IPS-15b (cell line): ENCODE measurements around the gene STK36.
"Not testable (repeated sequence)": the region's sequence is repeated elsewhere in the genome, so short reads cannot be mapped to it uniquely, and the experiment has no call there.

Experiments
- H3K27me3 ChIP-seq: one replicate; pipeline ENCODE4 v1.6.1; 2013; ENCODE audit warnings: low read length; ENCODE audit not compliant: control insufficient read depth, insufficient read depth
- H3K36me3 ChIP-seq: one replicate; pipeline ENCODE4 v1.6.1; 2013; ENCODE audit warnings: low read length; ENCODE audit not compliant: control insufficient read depth, insufficient read depth
- H3K4me1 ChIP-seq: one replicate; pipeline ENCODE4 v1.6.1; 2013; ENCODE audit warnings: mild to moderate bottlenecking, low read length; ENCODE audit not compliant: control insufficient read depth, insufficient read depth
- H3K4me3 ChIP-seq: one replicate; pipeline ENCODE4 v1.5.1; 2013; ENCODE audit warnings: low read depth, low read length
- H3K9ac ChIP-seq: one replicate; pipeline ENCODE4 v1.6.1; 2013; ENCODE audit warnings: low read depth, mild to moderate bottlenecking, low read length
- H3K9me3 ChIP-seq: one replicate; pipeline ENCODE4 v1.6.1; 2013; ENCODE audit warnings: mild to moderate bottlenecking, low read length; ENCODE audit not compliant: control insufficient read depth, insufficient read depth

STK36 gene

GRCh38 chr2:218671097-218671653 is 711 bp upstream of the STK36 start:
- peaks cover 15% of the 10 kb centered on the region for H3K36me3 ChIP-seq
- no peaks in the 10 kb centered on the region for H3K27me3 ChIP-seq
- peak overlapping the region; percentile 94 for H3K9ac ChIP-seq
- no peaks in the 10 kb centered on the region for H3K4me1 ChIP-seq
- H3K9me3 ChIP-seq, result no peaks in the 10 kb centered on the region
- H3K4me3 ChIP-seq, result peak overlapping the region; percentile 99

GRCh38 chr2:218679119-218679518 is 7.2 kb downstream of the STK36 start:
- no peaks in the 10 kb centered on the region for H3K27me3 ChIP-seq
- no peaks in the 10 kb centered on the region for H3K9me3 ChIP-seq
- no peak overlapping the region for H3K9ac ChIP-seq
- H3K4me3 ChIP-seq, result no peak overlapping the region
- H3K4me1 ChIP-seq, result no peaks in the 10 kb centered on the region
- peaks cover 9% of the 10 kb centered on the region for H3K36me3 ChIP-seq

- Histone ChIP-seq H3K36me3 (peaks cover 12% of the 10 kb centered on the region), H3K9me3 (no peaks in the 10 kb centered on the region), H3K9ac (no peak overlapping the region), H3K4me3 (no peak overlapping the region), H3K4me1 (no peaks in the 10 kb centered on the region), H3K27me3 (no peaks in the 10 kb centered on the region)
These were observed 8.2 kb downstream of the STK36 start for GRCh38 chr2:218680061-218680460.

GRCh38 chr2:218687400-218688060 is 15.6 kb downstream of the STK36 start:
- H3K36me3 ChIP-seq, result peaks cover 13% of the 10 kb centered on the region
- H3K4me1 ChIP-seq, H3K4me3 ChIP-seq, H3K9ac ChIP-seq, H3K27me3 ChIP-seq, H3K9me3 ChIP-seq: not testable (repeated sequence)

- H3K9ac ChIP-seq, result no peak overlapping the region
- H3K4me1 ChIP-seq, result no peaks in the 10 kb centered on the region
- H3K27me3 ChIP-seq, result no peaks in the 10 kb centered on the region
- H3K36me3 ChIP-seq, result peaks cover 19% of the 10 kb centered on the region
- H3K4me3 ChIP-seq, result no peak overlapping the region
- no peaks in the 10 kb centered on the region for H3K9me3 ChIP-seq
These were observed 19.3 kb downstream of the STK36 start for GRCh38 chr2:218691234-218691633.

GRCh38 chr2:218694405-218695145 is 22.7 kb downstream of the STK36 start:
- Histone ChIP-seq H3K4me1 (no peaks in the 10 kb centered on the region), H3K27me3 (no peaks in the 10 kb centered on the region), H3K9ac (no peak overlapping the region), H3K4me3 (no peak overlapping the region), H3K36me3 (peaks cover 32% of the 10 kb centered on the region), H3K9me3 (no peaks in the 10 kb centered on the region)

GRCh38 chr2:218698885-218699284 is 27.0 kb downstream of the STK36 start:
- Histone ChIP-seq H3K36me3 (peaks cover 22% of the 10 kb centered on the region), H3K4me1 (no peaks in the 10 kb centered on the region), H3K9me3 (no peaks in the 10 kb centered on the region), H3K9ac (no peak overlapping the region), H3K27me3 (no peaks in the 10 kb centered on the region), H3K4me3 (no peak overlapping the region)

GRCh38 chr2:218701806-218702205 is 29.9 kb downstream of the STK36 start:
- H3K9ac ChIP-seq, result no peak overlapping the region

GRCh38 chr2:218703341-218703740 is 31.5 kb downstream of the STK36 start:
- no peaks in the 10 kb centered on the region for H3K9me3 ChIP-seq
- H3K9ac ChIP-seq, result no peak overlapping the region
- H3K27me3 ChIP-seq, result no peaks in the 10 kb centered on the region
- no peaks in the 10 kb centered on the region for H3K4me1 ChIP-seq
- peaks cover 14% of the 10 kb centered on the region for H3K36me3 ChIP-seq
- no peak overlapping the region for H3K4me3 ChIP-seq

More at GRCh38 chr2:218701806-218702205, 29.9 kb downstream of the STK36 start:
- Histone ChIP-seq H3K36me3 (peaks cover 20% of the 10 kb centered on the region), H3K27me3 (no peaks in the 10 kb centered on the region), H3K4me1 (no peaks in the 10 kb centered on the region), H3K4me3 (no peak overlapping the region), H3K9me3 (no peaks in the 10 kb centered on the region)

- Histone ChIP-seq H3K4me1 (no peaks in the 10 kb centered on the region), H3K27me3 (no peaks in the 10 kb centered on the region), H3K9me3 (no peaks in the 10 kb centered on the region), H3K4me3 (no peak overlapping the region), H3K36me3 (no peaks in the 10 kb centered on the region), H3K9ac (no peak overlapping the region)
These were observed 36.2 kb downstream of the STK36 start for GRCh38 chr2:218708086-218708485.

GRCh38 chr2:218709908-218710307 is 38.0 kb downstream of the STK36 start:
- no peaks in the 10 kb centered on the region for H3K9me3 ChIP-seq
- H3K9ac ChIP-seq, result no peak overlapping the region
- H3K4me3 ChIP-seq, result no peak overlapping the region
- H3K36me3 ChIP-seq, result no peaks in the 10 kb centered on the region
- no peaks in the 10 kb centered on the region for H3K4me1 ChIP-seq
- H3K27me3 ChIP-seq, result no peaks in the 10 kb centered on the region

GRCh38 chr2:218710334-218710686 is 38.4 kb downstream of the STK36 start:
- Histone ChIP-seq H3K9me3 (no peaks in the 10 kb centered on the region), H3K4me3 (peak overlapping the region; percentile 74), H3K9ac (peak overlapping the region; percentile 29), H3K4me1 (no peaks in the 10 kb centered on the region), H3K36me3 (no peaks in the 10 kb centered on the region), H3K27me3 (no peaks in the 10 kb centered on the region)
